ENCODE data around the gene NOPCHAP1. TPM values are rescaled to one million over a fixed set of nuclear protein-coding genes. Genes with fewer than 3 reads are reported as not detected.
A peak's percentile ranks its signal among the peaks of the same experiment; 100 is the strongest.

The NOPCHAP1 gene
- total RNA-seq, 1 donor from 2014 or later: 17.4 TPM

DNA sequence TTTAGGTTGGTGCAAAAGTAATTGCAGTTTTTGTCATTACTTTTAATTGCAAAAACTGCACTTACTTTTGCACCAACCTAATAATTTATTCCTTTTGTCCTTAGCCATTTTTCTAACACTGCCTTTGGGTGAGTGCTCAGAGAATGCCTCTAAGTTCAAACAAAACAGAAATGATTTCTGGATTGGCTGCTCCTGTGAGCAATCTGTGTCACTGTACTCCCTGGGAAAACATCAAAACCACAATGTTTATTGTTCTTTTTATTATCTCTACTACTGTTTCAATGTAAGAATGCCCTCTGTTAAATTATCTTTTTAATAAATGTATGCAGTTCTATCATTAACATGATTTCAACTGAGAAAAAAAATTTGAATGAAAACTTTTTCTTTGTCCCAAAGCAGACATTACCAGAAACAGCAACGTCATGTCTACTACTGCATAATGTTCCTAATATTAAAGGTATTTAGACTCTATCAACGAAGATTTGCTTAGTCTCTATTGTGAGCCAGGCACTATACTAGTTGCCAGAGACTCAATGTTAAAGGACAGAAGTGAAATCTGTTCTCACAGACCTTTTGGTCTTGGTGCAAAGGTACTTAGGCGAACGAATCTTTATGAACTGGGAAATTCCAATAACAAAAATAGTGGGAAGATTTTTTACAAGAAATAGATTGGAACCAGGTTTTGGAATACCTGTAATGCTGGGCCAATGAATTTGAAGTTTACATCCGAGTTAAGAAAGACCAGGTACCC lies 34.2 kb upstream of the NOPCHAP1 start:
- TF ChIP-seq, protein P1, sequence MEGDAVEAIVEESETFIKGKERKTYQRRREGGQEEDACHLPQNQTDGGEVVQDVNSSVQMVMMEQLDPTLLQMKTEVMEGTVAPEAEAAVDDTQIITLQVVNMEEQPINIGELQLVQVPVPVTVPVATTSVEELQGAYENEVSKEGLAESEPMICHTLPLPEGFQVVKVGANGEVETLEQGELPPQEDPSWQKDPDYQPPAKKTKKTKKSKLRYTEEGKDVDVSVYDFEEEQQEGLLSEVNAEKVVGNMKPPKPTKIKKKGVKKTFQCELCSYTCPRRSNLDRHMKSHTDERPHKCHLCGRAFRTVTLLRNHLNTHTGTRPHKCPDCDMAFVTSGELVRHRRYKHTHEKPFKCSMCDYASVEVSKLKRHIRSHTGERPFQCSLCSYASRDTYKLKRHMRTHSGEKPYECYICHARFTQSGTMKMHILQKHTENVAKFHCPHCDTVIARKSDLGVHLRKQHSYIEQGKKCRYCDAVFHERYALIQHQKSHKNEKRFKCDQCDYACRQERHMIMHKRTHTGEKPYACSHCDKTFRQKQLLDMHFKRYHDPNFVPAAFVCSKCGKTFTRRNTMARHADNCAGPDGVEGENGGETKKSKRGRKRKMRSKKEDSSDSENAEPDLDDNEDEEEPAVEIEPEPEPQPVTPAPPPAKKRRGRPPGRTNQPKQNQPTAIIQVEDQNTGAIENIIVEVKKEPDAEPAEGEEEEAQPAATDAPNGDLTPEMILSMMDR (conservative IDR thresholded peaks at IDR 0.05; ENCODE audit: low read depth, low read length): no peak

GRCh38 chr12:104952816-104953215 lies 33.3 kb upstream of the NOPCHAP1 start:
- H3K4me3 ChIP-seq (ENCODE audit: low read depth, low read length): no peak overlapping the region
- TF ChIP-seq, protein P1 (conservative IDR thresholded peaks at IDR 0.05; ENCODE audit: low read depth, low read length): no peak
- no peak for DNase-seq (ENCODE audit: low read depth)

More for the DNA sequence above, 34.2 kb upstream of the NOPCHAP1 start:
- no peak overlapping the region for H3K4me3 ChIP-seq (ENCODE audit: low read depth, low read length)
- DNase-seq (ENCODE audit: low read depth): no peak

GRCh38 chr12:104953323-104953722 lies 32.8 kb upstream of the NOPCHAP1 start:
- H3K4me3 ChIP-seq (ENCODE audit: low read depth, low read length): peak overlapping the region; percentile 10
- TF ChIP-seq, protein P1 (conservative IDR thresholded peaks at IDR 0.05; ENCODE audit: low read depth, low read length): no peak
- DNase-seq (ENCODE audit: low read depth): no peak

DNA sequence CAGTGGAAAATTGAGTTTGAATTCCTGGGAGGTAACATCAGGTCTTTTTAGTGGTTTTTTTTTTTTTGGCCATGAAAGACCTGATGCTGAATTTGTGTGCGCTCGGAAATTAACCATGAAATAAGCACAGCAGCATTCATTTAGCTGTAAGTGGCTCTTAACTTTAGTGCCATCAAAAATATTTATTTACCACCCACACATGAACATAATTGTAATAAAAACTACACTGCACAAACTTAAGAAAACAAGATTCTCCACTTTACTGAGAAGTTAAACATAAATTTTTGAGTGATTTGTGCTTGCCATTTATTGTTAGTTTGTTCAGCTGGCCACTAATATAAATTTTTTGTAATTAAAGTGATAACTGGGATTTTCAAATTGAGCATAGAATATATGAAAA lies 30.4 kb upstream of the NOPCHAP1 start:
- no peak overlapping the region for H3K4me3 ChIP-seq (ENCODE audit: low read depth, low read length)
- TF ChIP-seq, protein P1 (conservative IDR thresholded peaks at IDR 0.05; ENCODE audit: low read depth, low read length): no peak
- no peak for DNase-seq (ENCODE audit: low read depth)

- TF ChIP-seq, protein P1 (conservative IDR thresholded peaks at IDR 0.05; ENCODE audit: low read depth, low read length): no peak
- no peak for DNase-seq (ENCODE audit: low read depth)
- peak overlapping the region; percentile 86 for H3K4me3 ChIP-seq (ENCODE audit: low read depth, low read length)
Measured at GRCh38 chr12:104956870-104957718, 29.0 kb upstream of the NOPCHAP1 start.

DNA sequence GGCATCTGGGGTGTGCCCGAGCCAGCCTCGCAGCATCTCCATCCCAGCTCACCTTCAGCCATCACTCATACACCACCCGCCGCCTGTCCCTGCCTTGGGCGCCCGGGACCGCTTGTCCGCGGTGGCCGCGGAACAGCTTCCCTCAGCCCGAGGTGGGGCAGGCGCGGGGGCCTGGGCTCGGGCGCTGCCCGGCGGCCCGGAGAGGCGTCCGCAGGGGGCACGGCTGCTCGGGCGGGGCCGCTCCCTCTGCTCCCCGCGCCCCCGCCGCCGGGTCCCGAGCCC lies 28.5 kb upstream of the NOPCHAP1 start:
- TF ChIP-seq, protein P1 (conservative IDR thresholded peaks at IDR 0.05; ENCODE audit: low read depth, low read length): no peak
- H3K4me3 ChIP-seq (ENCODE audit: low read depth, low read length): peak overlapping the region; percentile 86
- no peak for DNase-seq (ENCODE audit: low read depth)

All from epithelial cell of proximal tubule (primary cell).